ENCODE measurements around the gene HEYL. TPM values are rescaled to one million over a fixed set of nuclear protein-coding genes. Genes with fewer than 3 reads are reported as not detected.

HEYL gene
- total RNA-seq, 1 experiment from 2014 or later, result 0.17 TPM

DNA sequence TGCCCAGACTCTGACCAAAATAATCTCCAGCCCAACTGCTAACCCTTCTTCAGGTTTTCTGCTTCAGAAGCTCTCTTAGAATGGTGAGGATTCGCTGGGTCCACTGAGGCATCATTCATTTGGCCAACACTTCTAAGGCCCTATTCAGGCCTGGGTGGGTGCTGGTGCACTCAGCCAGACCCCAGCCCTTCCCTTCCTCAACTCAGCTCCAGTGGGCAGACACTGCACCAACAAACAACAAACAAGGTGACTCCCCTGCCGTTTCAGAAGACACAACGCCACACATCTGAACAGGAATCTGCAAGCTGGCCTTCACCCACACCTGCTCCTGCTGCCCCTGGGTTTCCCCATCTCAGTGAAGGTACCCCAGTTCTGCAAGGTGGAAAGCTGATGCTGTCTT, 6.0 kb downstream of the HEYL start:
- CTCF ChIA-PET, result interaction anchor here (0.6 to 0.7 kb wide), 2 partner anchors 27 to 39 kb away, joined by 3 to 7 read pairs; no protein-coding TSS in a partner anchor
- H4K20me1 ChIP-seq (ENCODE audit: insufficient read depth), result no peaks in the 10 kb centered on the region
- no peaks in the 10 kb centered on the region for H3K9me3 ChIP-seq (ENCODE audit: insufficient read depth, low read depth)
- no peak overlapping the region for H2AFZ ChIP-seq
- peak overlapping the region; percentile 42; the same call in 1 of the 2 replicates for H3K4me3 ChIP-seq
- peak overlapping the region; percentile 70 for H3K4me2 ChIP-seq
- no peak overlapping the region for H3K27ac ChIP-seq
- BruUV-seq (replicated peaks), result no TSS peak
- TF ChIP-seq, protein P1, sequence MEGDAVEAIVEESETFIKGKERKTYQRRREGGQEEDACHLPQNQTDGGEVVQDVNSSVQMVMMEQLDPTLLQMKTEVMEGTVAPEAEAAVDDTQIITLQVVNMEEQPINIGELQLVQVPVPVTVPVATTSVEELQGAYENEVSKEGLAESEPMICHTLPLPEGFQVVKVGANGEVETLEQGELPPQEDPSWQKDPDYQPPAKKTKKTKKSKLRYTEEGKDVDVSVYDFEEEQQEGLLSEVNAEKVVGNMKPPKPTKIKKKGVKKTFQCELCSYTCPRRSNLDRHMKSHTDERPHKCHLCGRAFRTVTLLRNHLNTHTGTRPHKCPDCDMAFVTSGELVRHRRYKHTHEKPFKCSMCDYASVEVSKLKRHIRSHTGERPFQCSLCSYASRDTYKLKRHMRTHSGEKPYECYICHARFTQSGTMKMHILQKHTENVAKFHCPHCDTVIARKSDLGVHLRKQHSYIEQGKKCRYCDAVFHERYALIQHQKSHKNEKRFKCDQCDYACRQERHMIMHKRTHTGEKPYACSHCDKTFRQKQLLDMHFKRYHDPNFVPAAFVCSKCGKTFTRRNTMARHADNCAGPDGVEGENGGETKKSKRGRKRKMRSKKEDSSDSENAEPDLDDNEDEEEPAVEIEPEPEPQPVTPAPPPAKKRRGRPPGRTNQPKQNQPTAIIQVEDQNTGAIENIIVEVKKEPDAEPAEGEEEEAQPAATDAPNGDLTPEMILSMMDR (conservative IDR thresholded peaks at IDR 0.05), result no peak
- TF ChIP-seq EZH2 (IDR thresholded peaks at IDR 0.05; ENCODE audit: low read depth), result no peak
- POLR2A ChIA-PET (ENCODE audit: unreplicated experiment), result interaction anchor here (0.6 kb wide), 1 partner anchor 797 kb away, joined by 6 read pairs; no protein-coding TSS in a partner anchor
- intact Hi-C loops (cut with micrococcal nuclease; ENCODE audit: unreplicated experiment), result no loop called here
- DNase-seq, result no peak
- no peaks in the 10 kb centered on the region for H3K4me1 ChIP-seq (replicated peaks; ENCODE audit: insufficient read depth)
- no peaks in the 10 kb centered on the region for H3F3A ChIP-seq (ENCODE audit: insufficient read depth, low read depth)
- H3K79me2 ChIP-seq (ENCODE audit: low read depth), result no peaks in the 10 kb centered on the region
- H3K36me3 ChIP-seq (ENCODE audit: low read depth), result no peaks in the 10 kb centered on the region
- no peaks in the 10 kb centered on the region for H3K9me2 ChIP-seq (ENCODE audit: insufficient read depth)
- H3K27me3 ChIP-seq (ENCODE audit: insufficient read depth, low read depth), result peaks cover 53% of the 10 kb centered on the region

- peaks cover 54% of the 10 kb centered on the region for H3K27me3 ChIP-seq (ENCODE audit: insufficient read depth, low read depth)
- intact Hi-C loops (cut with micrococcal nuclease; ENCODE audit: unreplicated experiment), result no loop called here
Measured at GRCh38 chr1:39632682-39633417, 6.6 kb downstream of the HEYL start.

DNA sequence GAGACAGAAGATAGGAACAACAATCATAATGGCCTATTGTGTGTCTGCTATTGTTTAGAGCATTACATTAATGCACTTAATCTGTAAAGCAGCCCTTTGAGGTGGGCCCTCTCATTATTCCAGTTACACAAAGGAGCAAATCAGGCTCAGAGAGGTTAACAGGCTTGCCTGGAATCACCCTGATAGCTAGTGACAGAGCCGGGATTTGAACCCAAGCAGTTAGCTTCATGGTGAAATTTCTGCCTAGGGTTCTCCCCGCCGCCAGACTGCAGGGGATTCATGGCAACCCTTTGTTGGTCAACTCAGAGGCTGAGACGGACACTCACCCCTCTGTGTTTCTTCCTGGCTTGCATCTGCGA, 7.1 kb downstream of the HEYL start:
- Histone ChIP-seq H3K4me2 (no peak overlapping the region; the same call in 1 of the 2 replicates), H3K27ac (no peak overlapping the region), H3K9me2 (ENCODE audit: insufficient read depth) (no peaks in the 10 kb centered on the region), H3F3A (ENCODE audit: insufficient read depth, low read depth) (no peaks in the 10 kb centered on the region), H3K27me3 (ENCODE audit: insufficient read depth, low read depth) (peaks cover 59% of the 10 kb centered on the region), H2AFZ (0 out of 2 replicates have a peak overlapping the region, but pooled peaks have one; percentile 65), H3K9me3 (ENCODE audit: insufficient read depth, low read depth) (no peaks in the 10 kb centered on the region), H4K20me1 (ENCODE audit: insufficient read depth) (no peaks in the 10 kb centered on the region), H3K79me2 (ENCODE audit: low read depth) (no peaks in the 10 kb centered on the region), H3K4me3 (no peak overlapping the region), H3K36me3 (ENCODE audit: low read depth) (no peaks in the 10 kb centered on the region), H3K4me1 (replicated peaks; ENCODE audit: insufficient read depth) (no peaks in the 10 kb centered on the region)
- TF ChIP-seq, protein P1 (conservative IDR thresholded peaks at IDR 0.05), result no peak
- no peak for TF ChIP-seq EZH2 (IDR thresholded peaks at IDR 0.05; ENCODE audit: low read depth)
- ChIA-PET CTCF (no interaction called here), POLR2A (ENCODE audit: unreplicated experiment) (no interaction called here)
- DNase-seq, result no peak
- intact Hi-C loops (cut with micrococcal nuclease; ENCODE audit: unreplicated experiment), result no loop called here
- BruUV-seq (replicated peaks), result no TSS peak

More at GRCh38 chr1:39632682-39633417, 6.6 kb downstream of the HEYL start:
- peak in 1 of 2 experiments; percentile 75 for DNase-seq
- H3F3A ChIP-seq (ENCODE audit: insufficient read depth, low read depth), result no peaks in the 10 kb centered on the region
- H3K4me3 ChIP-seq, result peak overlapping the region; percentile 42; the same call in 1 of the 2 replicates
- ChIA-PET POLR2A (ENCODE audit: unreplicated experiment) (interaction anchor here (0.6 kb wide), 1 partner anchor 796 kb away, joined by 6 read pairs; no protein-coding TSS in a partner anchor), CTCF (interaction anchor here (0.6 to 0.7 kb wide), 2 partner anchors 28 to 40 kb away, joined by 3 to 7 read pairs; no protein-coding TSS in a partner anchor)
- no peak overlapping the region for H3K27ac ChIP-seq
- TF ChIP-seq EZH2 (IDR thresholded peaks at IDR 0.05; ENCODE audit: low read depth), result no peak
- H4K20me1 ChIP-seq (ENCODE audit: insufficient read depth), result no peaks in the 10 kb centered on the region
- no peaks in the 10 kb centered on the region for H3K9me3 ChIP-seq (ENCODE audit: insufficient read depth, low read depth)
- no TSS peak for BruUV-seq (replicated peaks)
- H3K36me3 ChIP-seq (ENCODE audit: low read depth), result no peaks in the 10 kb centered on the region
- H2AFZ ChIP-seq, result peak overlapping the region; percentile 65; the same call in 1 of the 2 replicates
- no peaks in the 10 kb centered on the region for H3K9me2 ChIP-seq (ENCODE audit: insufficient read depth)
- peak overlapping the region; percentile 70 for H3K4me2 ChIP-seq
- H3K79me2 ChIP-seq (ENCODE audit: low read depth), result no peaks in the 10 kb centered on the region
- no peaks in the 10 kb centered on the region for H3K4me1 ChIP-seq (replicated peaks; ENCODE audit: insufficient read depth)

Data from PC-9 (cell line).